Epidermal melanocyte (primary cell): ENCODE measurements around the gene RFTN1.

Experiments
- DNase-seq: peaks from one replicate; pipeline ENCODE4 v3.0.0; 2011; ENCODE audit warnings: low spot score; ENCODE audit not compliant: insufficient read length

The RFTN1 gene

DNA sequence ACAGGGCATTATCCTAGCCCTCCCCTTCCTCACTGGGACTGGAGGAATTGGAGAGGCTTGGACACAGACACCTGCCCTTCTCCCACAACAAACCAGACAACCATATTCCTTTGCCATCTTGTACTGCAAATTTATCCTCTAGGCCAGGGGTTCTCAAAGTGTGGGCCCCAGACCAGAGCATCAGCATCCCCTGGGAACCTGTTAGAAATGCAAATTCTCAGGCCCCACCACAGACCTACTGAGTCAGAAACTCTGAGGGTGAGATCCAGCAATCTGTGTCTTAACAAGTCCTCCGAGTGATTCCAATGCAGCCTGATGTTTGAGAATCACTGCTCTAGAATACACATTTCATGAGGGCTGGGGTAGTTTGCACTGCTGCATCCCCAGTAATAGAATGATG, 133.1 kb downstream of the RFTN1 start:
- no peak for DNase-seq

DNA sequence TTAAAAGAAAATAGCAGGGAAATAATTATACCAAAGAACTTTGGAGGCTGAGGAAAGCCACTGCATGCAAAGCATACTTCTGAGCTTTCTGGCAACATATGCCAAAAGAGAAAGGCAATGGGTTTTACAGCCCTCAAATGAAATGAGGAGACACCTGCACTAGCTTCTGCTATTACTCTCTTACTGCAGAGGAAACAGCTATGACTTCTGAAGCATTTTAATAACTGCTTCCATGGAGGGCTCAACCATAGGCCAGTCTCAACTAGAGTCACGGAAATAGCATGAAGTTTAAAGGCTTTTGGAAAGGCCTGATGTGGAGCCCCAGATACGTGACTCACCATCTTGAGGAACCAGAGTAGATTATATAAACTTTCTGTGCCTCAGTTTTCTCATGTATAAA, 133.7 kb downstream of the RFTN1 start:
- DNase-seq: no peak

DNA sequence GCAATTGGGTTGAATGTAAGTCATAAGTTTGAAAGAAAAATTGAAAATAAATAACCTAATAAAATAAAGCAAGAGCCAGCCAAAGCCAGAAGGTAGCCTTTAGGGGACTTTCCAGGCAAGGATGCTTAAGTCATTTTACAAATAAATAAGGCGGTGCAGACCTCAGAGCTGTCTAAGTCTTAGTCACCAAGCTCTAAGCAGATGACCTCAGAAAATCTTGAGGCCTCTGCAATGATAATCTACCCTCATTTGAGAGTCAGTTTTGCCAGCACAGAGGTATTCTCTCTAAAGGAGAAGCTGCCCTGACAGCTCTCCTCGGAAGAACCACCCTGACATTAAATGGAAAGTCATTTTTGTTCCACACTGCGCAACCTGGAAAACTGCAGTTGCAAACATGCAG, 134.6 kb downstream of the RFTN1 start:
- no peak for DNase-seq

DNA sequence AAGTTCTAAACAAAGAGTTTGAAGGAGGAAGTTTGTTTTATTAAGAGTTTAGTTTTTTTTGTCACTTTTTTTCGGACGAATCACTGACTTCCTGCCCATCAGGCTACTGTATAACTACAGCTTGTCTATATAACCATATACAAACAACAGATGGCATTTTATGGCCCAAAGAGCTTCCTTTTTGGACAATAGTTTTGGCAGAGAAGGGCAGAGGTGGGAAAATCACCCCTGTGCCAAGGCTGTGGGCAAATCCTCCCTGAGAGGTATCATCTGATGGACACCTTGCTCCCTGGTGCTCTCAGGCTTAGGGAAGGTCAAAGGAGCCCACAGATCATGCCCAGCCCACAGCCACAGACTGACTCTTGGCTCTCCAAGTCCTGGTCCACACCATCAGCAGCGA, 135.1 kb downstream of the RFTN1 start:
- no peak for DNase-seq

DNA sequence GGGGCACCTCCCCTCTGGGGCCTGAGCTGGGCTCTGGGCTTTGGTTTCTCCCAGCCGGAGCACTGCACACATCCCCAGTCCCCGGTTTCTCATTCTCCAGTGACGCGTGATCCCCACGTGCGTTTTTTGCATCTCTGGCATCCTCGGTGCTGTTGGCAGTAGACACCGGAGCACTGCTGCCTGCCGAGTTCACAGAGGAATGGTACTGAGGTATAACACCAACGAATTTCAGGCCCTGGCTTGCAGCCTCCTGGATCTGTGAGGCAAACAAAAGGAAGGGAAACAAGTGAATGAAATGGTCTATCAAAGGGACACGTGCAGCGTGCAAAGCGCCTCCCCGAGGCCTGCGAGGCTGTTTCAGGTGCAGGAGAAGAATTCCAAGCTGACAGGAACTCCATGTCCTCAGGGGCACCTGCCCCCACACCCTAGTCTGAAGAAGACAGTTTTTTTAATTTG, 135.6 kb downstream of the RFTN1 start:
- DNase-seq: no peak

DNA sequence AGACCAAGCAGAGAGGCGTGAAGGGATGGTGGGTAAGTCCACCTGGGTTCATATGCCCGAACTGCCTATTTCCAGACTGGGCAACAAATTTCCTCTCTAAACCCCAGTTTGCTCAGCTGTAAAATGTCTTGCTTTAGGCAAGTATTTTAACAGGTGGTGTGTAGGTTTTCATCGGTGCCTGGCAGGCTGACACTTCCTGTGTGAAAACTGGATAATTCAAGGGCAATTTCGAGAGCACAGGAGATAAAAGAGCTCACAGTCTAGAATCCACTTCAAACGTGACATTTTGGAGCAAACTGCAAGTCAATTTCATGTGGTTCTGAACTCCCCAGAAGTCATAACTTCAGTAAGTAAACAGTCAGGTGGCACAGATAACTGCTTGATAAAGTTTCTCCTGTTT, 136.3 kb downstream of the RFTN1 start:
- no peak for DNase-seq

DNA sequence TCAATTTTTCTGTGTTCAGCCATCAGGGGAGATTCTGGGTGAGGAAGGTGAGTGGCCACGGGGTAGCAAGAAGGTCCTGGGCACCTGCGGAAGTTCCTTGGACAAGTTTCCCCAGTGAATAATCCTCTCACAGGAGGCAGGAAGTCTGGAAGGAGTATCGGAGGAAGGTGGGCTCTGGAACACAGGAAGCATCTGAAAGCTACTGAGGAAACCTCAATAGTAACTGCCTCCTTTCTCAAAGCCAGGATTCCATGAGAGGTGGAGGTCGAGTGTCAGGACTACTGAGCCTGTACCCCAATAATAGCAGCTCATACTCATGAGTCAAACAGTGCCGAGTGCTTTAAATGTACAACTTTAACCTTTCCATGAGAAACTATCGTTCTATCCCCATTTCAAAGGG, 137.6 kb downstream of the RFTN1 start:
- no peak for DNase-seq

DNA sequence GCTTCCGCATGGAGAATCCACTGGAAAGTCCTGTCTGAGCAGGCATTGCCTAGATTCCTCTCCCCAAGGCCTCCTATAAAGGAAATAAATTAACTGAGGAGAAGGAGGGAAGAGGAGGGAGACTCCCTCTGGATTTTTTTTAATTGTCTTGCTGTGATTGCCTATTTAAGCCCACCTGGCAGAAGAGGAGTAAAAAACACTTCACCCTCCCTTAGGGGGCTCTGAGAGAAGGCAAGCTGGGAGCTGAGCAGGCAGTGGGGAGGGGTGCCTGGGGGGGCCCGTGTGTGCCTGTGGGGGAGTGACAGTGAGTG, 138.6 kb downstream of the RFTN1 start:
- no peak for DNase-seq

DNA sequence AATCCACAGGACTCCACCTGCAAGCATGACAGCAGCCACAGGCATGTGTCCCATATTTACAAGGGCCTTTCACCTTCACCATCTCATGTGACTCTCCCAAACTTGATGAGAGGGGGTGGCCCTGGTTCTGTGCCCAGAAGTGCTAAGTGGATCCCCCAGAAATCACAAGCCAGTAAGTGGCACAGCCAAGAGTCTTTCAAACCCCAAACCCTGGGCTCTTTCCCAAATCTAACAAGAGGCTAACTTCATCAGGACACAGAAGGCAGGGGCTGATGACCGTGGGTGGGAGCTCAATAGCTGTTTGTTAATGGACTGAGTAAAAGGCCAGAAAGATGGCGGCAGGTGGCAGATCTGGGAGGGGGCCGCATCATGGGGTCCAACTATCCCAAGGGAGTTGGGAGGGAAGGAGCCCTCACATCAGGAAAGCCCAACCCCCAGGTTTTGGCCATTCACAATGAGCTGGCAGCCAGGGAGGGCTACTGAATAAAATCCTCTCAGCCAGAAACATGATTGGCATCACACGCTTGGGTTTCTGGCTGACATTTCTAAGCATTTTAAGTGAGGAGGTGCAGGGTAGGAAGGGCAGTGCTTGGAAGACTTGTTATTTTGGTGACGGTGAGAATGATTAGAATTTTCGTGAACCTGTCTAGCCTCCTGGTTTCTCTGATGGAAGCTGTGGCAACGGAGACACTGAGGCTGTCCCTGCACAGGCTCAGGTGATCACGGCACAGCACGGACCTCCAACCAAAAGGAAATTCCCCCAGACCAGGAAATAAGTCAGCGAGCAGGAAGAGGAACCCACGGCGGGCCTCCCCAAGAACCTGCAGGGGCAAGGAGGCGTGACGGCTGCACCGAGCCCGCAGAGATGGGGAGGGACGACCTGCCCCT, 139.2 kb downstream of the RFTN1 start:
- no peak for DNase-seq

DNA sequence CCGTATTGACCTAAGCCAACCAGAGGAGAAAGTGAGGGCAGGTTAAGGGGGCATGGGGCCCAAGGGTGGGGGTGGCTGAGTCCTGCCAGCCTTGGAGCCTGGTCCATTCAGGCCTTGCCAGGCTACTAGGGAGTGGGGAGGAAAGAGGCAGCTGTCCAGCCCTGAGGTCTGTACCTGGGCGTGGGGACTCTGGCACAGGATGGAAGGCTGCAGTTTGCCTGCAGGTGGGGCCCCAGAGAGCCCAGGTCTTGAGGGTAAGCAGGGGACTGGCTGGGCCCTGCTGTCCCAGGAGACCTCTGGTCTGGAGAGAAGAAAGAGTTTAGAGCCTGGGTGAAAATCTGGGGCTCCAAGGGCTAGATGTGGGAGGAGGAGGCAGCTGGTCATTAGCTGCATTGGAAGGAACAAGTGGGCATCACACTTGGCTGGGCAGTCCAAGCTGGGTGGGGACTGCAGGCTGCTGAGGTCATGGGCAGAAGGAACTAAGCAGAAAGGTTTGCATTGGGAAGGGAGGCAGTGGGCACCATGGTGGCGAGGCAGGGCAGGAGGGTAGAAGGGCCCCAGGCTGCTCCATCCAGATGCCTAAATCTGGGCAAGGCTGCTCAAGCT, 140.1 kb downstream of the RFTN1 start:
- DNase-seq: no peak

DNA sequence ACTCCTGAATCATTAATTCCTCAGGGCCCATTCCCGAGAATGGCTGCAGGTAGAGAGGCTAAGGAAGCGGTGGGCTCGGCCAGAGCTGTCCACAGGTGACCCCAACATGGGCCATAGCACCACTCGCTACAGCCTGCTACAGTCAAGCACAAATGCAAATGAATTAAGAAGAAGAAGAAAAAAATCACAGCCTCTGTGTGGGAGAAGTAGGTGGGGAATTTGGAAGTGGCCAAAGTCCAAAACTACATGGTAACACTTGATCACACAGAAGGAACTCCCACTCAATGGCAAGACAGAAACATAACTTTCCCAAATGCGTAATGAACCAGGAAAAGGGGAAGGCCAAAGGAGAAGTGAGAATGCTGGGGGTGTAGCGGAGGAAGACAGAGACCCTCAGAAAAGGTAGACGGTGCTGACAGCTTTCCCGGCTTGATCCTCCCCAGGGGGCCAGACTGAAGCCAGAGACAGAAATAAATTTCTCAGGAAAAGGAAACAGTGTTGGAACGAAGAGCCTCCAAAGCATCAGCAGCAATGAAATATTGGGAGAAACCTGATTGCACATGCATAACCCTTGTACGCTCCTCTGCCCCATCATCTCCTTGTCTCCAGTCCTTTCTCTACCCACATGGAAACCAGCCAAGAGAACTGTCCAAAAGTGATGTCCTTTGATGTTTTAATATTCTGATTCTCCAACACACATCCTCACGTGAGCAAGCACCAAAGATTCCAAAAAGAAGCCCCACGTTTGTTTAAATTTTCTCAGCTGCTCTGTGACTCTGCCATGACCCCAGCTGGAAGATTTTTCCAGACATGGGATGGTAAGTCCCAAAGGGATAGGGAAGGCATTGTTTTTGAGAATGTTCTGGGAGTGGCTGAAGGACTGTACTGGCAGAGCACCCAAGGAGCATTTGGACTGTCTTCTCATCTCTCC, 140.9 kb downstream of the RFTN1 start:
- no peak for DNase-seq

DNA sequence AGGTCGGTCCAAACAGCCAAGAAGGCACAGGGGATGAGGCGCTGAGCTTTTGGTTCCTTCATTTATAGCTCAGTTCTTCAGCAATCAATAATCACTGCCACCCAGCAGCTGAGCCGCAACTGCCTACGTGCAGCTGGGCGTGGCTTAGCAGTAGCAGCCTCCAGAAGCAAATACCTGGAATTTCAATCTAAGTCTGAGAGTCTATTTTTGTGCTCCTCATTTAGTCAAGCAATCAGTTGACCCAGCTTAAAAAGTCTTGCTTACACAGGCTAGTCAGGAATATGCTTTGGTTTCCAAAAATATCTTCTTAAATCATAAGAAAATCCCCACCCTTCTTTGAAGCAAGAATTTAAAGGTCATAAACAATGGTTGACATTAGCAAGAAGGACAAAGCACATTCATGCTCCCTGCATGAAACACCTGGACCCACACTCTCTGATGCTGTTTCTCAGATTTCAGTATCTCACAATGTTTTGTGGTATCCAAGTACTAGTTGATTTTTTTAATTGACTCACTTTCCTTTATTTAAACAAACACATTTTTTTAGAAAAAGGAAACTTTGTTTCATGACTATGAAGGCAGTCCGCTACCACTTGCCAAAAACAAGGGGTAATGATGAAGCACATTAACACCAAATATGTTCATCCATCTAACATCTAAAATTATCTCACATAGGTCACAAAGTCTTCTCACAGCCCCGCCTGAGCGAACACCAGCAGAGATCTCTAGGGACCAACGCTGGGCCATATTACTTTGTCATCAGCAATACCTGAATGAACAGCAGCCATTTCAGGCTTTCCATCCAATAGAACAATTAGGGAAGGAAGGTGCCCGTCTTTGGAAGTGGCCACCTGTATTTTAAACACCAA, 142.4 kb downstream of the RFTN1 start:
- DNase-seq: no peak

DNA sequence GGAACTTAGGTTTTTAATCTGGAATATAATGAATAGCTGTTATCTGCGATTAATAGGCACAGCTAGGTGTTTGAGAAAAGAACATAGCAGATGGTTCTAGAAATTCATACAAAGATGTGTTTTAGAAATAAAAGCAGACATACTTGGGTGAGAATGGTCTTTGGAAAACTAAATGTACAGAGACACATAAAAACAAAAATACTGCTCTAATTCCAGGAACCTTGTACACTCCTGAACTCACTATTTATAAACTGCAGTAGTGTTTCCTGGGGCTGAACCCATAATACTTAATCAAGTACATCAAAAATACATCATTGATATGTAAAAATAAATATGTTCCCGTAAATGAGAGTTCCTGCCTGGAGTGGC, 143.0 kb downstream of the RFTN1 start:
- DNase-seq: no peak

DNA sequence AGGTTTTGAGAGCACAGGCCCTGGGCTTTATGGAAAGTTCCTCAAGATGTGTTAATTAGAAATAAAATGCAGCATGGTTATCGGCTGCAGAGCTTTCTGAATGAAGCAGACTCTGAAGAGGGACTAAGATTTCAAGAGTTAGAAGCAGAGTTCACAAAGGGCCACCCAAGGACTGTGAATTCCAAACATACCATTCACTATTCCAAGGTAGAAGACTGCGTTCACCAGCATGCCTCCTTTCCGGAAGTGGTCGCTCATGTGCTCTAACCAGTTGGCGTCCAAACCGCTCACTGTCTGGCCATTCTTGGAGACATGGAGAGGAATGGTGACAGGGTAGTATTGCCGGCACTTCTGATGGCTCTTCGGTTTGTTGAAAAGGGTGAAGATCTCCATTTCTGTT, 143.6 kb downstream of the RFTN1 start:
- DNase-seq: no peak

DNA sequence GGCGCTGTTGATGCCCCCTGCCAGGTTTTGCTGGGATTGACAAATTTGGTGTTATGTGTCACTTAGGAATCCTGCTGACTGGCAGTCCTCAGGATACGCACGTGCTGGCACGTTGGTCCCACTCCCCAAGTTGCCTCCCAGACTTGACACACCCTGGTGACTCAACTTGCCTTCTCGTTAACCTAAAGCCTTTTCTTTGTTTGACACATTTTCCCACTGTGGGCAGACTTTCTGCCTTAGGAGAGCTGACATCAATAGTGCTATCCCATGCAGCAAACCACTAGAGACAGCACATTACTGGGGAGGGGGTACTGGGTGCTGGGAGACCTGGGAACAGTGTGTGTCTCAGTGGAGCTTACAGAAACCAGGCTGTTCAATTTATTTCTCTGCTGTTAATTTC, 144.2 kb downstream of the RFTN1 start:
- DNase-seq: no peak

DNA sequence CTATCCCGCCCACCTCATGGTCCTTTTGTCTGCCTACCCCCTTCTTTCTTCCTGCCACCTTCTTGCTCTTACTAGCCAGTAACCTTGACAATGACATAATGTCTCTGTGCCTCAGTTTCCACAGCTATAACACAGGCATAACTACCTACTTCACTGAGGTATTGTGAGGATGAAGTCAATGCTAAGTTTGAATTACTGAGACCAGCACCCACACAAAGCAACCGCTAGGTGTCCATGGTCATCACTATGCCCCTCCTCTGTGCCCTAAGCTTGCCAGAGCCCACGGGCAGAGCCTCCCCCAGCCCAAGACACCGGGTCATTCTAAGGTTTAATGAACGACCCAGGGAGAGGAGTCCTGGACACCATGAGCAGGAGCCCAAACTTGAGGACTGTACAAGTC, 146.9 kb downstream of the RFTN1 start:
- no peak for DNase-seq

DNA sequence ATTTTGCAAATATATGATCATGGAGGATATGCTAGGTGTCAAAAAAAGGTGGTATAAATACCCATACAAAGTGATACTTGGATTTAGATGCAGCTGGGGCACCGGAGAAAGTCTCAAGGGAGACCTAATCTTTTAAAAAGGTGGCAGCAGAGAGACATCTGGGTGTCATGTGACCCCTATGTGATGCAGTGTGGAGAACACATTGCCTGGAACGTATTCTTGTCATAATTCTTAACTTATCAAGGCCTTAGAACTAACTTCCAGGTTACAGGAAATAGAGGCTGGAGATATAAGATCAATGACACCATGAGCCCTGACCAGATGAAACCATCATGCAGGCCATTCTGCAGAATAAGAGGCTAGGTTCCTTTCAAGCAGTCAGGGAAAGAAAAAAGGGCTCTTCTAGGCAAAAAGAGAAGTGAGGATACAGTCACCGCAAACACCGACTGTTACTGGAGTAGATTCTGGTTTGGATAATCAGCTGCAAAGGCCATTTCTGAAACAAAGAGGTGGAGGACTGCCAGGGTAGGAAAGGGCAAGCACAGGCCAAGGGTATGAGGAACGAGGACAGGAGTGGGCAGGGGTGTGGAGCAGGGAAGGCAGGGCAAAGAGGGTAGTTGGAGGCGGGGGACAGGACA, 147.9 kb downstream of the RFTN1 start:
- no peak for DNase-seq

DNA sequence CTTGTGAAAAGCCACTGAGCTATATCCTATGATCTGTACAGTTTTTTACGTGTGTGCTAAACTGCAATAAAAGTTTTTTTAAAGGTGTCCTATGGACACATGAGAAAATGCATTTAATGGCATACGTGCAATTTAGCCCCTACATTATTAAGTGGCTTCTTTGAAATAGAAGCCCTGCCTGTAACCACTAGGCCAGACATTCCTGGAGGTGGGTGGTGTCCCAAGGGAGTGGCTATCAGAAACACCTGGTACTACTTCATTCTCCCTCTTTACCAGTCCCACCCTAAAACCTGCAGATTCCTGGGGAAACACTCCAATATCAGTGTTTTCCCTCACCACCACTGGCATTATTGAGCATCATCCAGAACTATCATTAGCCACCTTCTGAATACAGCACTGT, 148.5 kb downstream of the RFTN1 start:
- no peak for DNase-seq

DNA sequence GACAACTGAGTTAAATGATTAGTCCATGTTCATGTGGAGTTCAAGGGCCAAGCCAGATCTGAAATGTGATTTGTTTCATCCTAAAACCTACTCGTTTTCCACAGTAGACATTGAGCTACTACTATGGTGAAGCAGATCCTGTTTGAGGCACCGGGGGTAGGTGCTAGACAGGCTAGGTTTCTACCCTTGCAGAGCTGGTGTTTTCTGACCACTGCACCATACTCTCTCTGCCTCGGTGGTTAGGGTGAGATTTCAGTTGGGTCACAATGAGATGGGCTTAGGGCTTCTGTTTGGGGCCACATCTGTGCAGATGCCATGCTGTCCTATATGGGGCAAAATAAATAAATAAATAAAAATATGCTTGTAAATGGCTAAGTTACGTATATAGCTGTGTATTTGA, 149.2 kb downstream of the RFTN1 start:
- DNase-seq: no peak

DNA sequence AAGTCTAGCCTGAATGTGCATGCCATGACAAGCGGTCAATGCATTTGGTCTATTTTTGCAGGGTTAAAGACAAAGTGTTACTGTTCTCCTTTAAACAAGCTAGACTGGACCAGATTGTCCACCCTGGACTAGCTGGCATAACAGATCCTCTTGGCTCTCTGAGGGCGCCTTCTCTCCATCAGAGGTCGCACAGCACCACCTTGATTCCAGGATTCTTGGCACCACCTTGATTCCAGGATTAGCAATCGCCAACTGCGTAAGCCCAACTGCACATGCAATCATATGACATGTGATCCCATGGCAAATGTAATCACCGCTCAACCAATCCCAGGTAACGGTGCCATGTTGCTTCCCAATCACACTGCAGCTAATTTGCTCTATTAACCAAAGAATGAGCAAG, 149.9 kb downstream of the RFTN1 start:
- DNase-seq: no peak

DNA sequence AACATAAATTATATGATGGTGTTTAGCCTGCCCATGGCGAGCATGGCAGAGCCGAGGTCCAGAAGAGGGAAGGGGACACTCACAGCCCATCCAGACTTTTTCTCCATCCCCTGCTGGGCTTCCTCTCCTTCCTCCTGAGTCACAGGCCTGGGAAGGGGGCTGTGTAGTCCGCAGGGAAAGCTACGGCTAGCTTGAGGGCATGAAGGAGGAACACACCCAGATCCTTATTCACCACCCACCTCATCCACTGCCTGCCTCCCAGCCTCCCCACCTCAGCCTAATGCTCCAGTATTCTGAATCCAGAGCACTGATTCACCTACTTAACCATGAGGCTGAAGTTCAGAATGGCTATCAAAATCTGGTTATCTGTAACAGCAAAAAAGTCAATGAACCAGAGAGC, 150.7 kb downstream of the RFTN1 start:
- no peak for DNase-seq
